ENCODE results near the gene GULP1. TPM values are rescaled to one million over a fixed set of nuclear protein-coding genes. Genes with fewer than 3 reads are reported as not detected.

GULP1 gene
- total and polyA plus RNA-seq, 2 of the 13 experiments (the other 11 are each of a cell fraction or from before 2014, with no cell fraction given) = 0.15 TPM; not detected in 1

GRCh38 chr2:188394931-188395472, 103.3 kb downstream of the GULP1 start:
- H3K4me3 ChIP-seq (replicated peaks in 1 of 3; ENCODE audit: insufficient read depth in 1 of 3, low read depth in 2 of 3, low read length in 3 of 3) = no peak overlapping the region
- ChIA-PET POLR2A (no interaction called here), CTCF (ENCODE audit: low intra/inter-chr PET ratio, low total read pairs) (no interaction called here)
- no peaks in the 10 kb centered on the region for H4K20me1 ChIP-seq (ENCODE audit: insufficient read depth, low read length)
- H3K4me1 ChIP-seq (ENCODE audit: insufficient read depth, low read length) = no peaks in the 10 kb centered on the region
- WGBS (ENCODE audit: low lambda C conversion rate) = 0% methylated on average over 3 of the region's 4 CpGs
- H3K4me2 ChIP-seq (ENCODE audit: low read depth, low read length) = no peak overlapping the region
- no peak for ATAC-seq
- no peak for DNase-seq (ENCODE audit: low spot score)
- no peak for TF ChIP-seq ZFY (CRISPR knock-in tag; IDR thresholded peaks at IDR 0.05)
- FAIRE-seq = no peak
- no TSS peak for BruUV-seq (replicated peaks)
- H3K36me3 ChIP-seq (replicated peaks in 1 of 2; ENCODE audit: control insufficient read depth in 1 of 2, insufficient read depth in 2 of 2, low read length in 2 of 2) = no peaks in the 10 kb centered on the region
- H2AFZ ChIP-seq (ENCODE audit: low read length) = no peak overlapping the region
- H3K27me3 ChIP-seq (ENCODE audit: control insufficient read depth in 1 of 2, insufficient read depth in 2 of 2, low read length in 2 of 2) = no peaks in the 10 kb centered on the region
- H3K27ac ChIP-seq (ENCODE audit: extremely low read length, insufficient read depth, low read length) = no peak overlapping the region
- no peaks in the 10 kb centered on the region for H3K9me3 ChIP-seq (ENCODE audit: low read length)
- intact Hi-C loops (cut with micrococcal nuclease; ENCODE audit: unreplicated experiment) (no loop called here), in situ Hi-C loops (cut with HindIII; ENCODE audit: extremely low pct_ligation_motif_present, low pct_unique_long_range_greater_than_20kb) (no loop called here)
- H3K79me2 ChIP-seq (ENCODE audit: insufficient read depth, low read length) = no peaks in the 10 kb centered on the region
- H3K9ac ChIP-seq (ENCODE audit: insufficient read depth, low read depth, low read length) = no peak overlapping the region

GRCh38 chr2:188395903-188396689, 104.4 kb downstream of the GULP1 start:
- in situ Hi-C loops (cut with HindIII; ENCODE audit: extremely low pct_ligation_motif_present, low pct_unique_long_range_greater_than_20kb) = no loop called here
- no peak overlapping the region for H3K9ac ChIP-seq (ENCODE audit: insufficient read depth, low read depth, low read length)

More at GRCh38 chr2:188395903-188396689, 104.4 kb downstream of the GULP1 start:
- H3K4me2 ChIP-seq (ENCODE audit: low read depth, low read length) = no peak overlapping the region
- ChIA-PET POLR2A (no interaction called here), CTCF (ENCODE audit: low intra/inter-chr PET ratio, low total read pairs) (no interaction called here)
- intact Hi-C loops (cut with micrococcal nuclease; ENCODE audit: unreplicated experiment) = no loop called here
- no peak overlapping the region for H3K4me3 ChIP-seq (replicated peaks in 1 of 3; ENCODE audit: insufficient read depth in 1 of 3, low read depth in 2 of 3, low read length in 3 of 3)
- TF ChIP-seq ZNF574 (CRISPR knock-in tag; IDR thresholded peaks at IDR 0.05) (peak; percentile 92), CTCF (CRISPR knock-in tag; IDR thresholded peaks at IDR 0.05) (peak; percentile 25; the same call in 1 of the 2 replicates), NCOR1 (IDR thresholded peaks at IDR 0.05; ENCODE audit: borderline replicate concordance, low read length) (no peak), LBX2 (CRISPR knock-in tag; IDR thresholded peaks at IDR 0.05; ENCODE audit: borderline replicate concordance) (no peak), ZSCAN20 (CRISPR knock-in tag; IDR thresholded peaks at IDR 0.05; ENCODE audit: borderline replicate concordance) (no peak), PAX8 (CRISPR knock-in tag; IDR thresholded peaks at IDR 0.05; ENCODE audit: borderline replicate concordance) (no peak)
- H3K4me1 ChIP-seq (ENCODE audit: insufficient read depth, low read length) = no peaks in the 10 kb centered on the region
- no TSS peak for BruUV-seq (replicated peaks)
- ATAC-seq (peak; percentile 84), DNase-seq (ENCODE audit: low spot score) (no peak), FAIRE-seq (no peak)
- H3K9me3 ChIP-seq (ENCODE audit: low read length) = no peaks in the 10 kb centered on the region
- no peaks in the 10 kb centered on the region for H3K27me3 ChIP-seq (ENCODE audit: control insufficient read depth in 1 of 2, insufficient read depth in 2 of 2, low read length in 2 of 2)
- no peak overlapping the region for H2AFZ ChIP-seq (ENCODE audit: low read length)
- no peaks in the 10 kb centered on the region for H4K20me1 ChIP-seq (ENCODE audit: insufficient read depth, low read length)
- H3K27ac ChIP-seq (ENCODE audit: extremely low read length, insufficient read depth, low read length) = no peak overlapping the region
- H3K36me3 ChIP-seq (replicated peaks in 1 of 2; ENCODE audit: control insufficient read depth in 1 of 2, insufficient read depth in 2 of 2, low read length in 2 of 2) = no peaks in the 10 kb centered on the region
- H3K79me2 ChIP-seq (ENCODE audit: insufficient read depth, low read length) = no peaks in the 10 kb centered on the region
- WGBS (ENCODE audit: low lambda C conversion rate) = 21% methylated on average over 5 of the region's 10 CpGs

Data from HepG2 (cell line).